Measurements from ENCODE around the gene TTC7B. TPM values are rescaled to one million over a fixed set of nuclear protein-coding genes. Genes with fewer than 3 reads are reported as not detected.

Gene TTC7B
- total and polyA plus RNA-seq, 2 experiments from 2014 or later = 5.2 to 28.2 TPM

- no peak for DNase-seq
- Histone ChIP-seq H2AFZ (no peak overlapping the region), H3K27me3 (replicated peaks; ENCODE audit: insufficient read depth) (no peaks in the 10 kb centered on the region; the same call in 1 of the 2 replicates), H3K9me3 (ENCODE audit: low read depth) (no peaks in the 10 kb centered on the region), H3F3A (ENCODE audit: insufficient read depth) (no peaks in the 10 kb centered on the region), H3K9ac (no peak overlapping the region), H3K27ac (no peak overlapping the region), H3K4me3 (no peak overlapping the region), H3K79me2 (ENCODE audit: insufficient read depth) (no peaks in the 10 kb centered on the region), H3K9me2 (ENCODE audit: insufficient read depth) (no peaks in the 10 kb centered on the region), H3K4me2 (ENCODE audit: unreplicated experiment) (no peak overlapping the region), H3K36me3 (ENCODE audit: low read depth) (no peaks in the 10 kb centered on the region), H4K20me1 (ENCODE audit: insufficient read depth) (no peaks in the 10 kb centered on the region), H3K4me1 (ENCODE audit: insufficient read depth) (no peaks in the 10 kb centered on the region)
- TF ChIP-seq EZH2 (IDR thresholded peaks at IDR 0.05; ENCODE audit: insufficient read depth, poor library complexity, severe bottlenecking) (no peak), EZH2phosphoT487 (IDR thresholded peaks at IDR 0.05; ENCODE audit: insufficient read depth, low read depth) (no peak)
- in situ Hi-C loops (cut with MboI) = no loop called here
Measured at GRCh38 chr14:90498198-90498597, 318.0 kb downstream of the TTC7B start.

- H3K4me3 ChIP-seq = no peak overlapping the region
- TF ChIP-seq EZH2 (IDR thresholded peaks at IDR 0.05; ENCODE audit: insufficient read depth, poor library complexity, severe bottlenecking) = no peak
- TF ChIP-seq EZH2phosphoT487 (IDR thresholded peaks at IDR 0.05; ENCODE audit: insufficient read depth, low read depth) = no peak
Measured at GRCh38 chr14:90496379-90496778, 319.9 kb downstream of the TTC7B start.

GRCh38 chr14:90495357-90496276 lies 320.6 kb downstream of the TTC7B start:
- H3K27me3 ChIP-seq (replicated peaks; ENCODE audit: insufficient read depth) = no peaks in the 10 kb centered on the region; the same call in 1 of the 2 replicates
- no peak overlapping the region for H3K27ac ChIP-seq
- no peak overlapping the region for H3K9ac ChIP-seq
- no peaks in the 10 kb centered on the region for H3F3A ChIP-seq (ENCODE audit: insufficient read depth)
- no peak for TF ChIP-seq EZH2phosphoT487 (IDR thresholded peaks at IDR 0.05; ENCODE audit: insufficient read depth, low read depth)
- TF ChIP-seq EZH2 (IDR thresholded peaks at IDR 0.05; ENCODE audit: insufficient read depth, poor library complexity, severe bottlenecking) = no peak
- in situ Hi-C loops (cut with MboI) = no loop called here
- H3K9me3 ChIP-seq (ENCODE audit: low read depth) = no peaks in the 10 kb centered on the region
- H2AFZ ChIP-seq = no peak overlapping the region
- WGBS, 2 experiments (ENCODE audit: low coverage in 1 of 2, low lambda C conversion rate in 2 of 2, missing lambda C conversion rate in 2 of 2) = 50 to 52% methylated on average over 12 of the region's 12 CpGs
- no peak overlapping the region for H3K4me3 ChIP-seq
- no peaks in the 10 kb centered on the region for H3K9me2 ChIP-seq (ENCODE audit: insufficient read depth)
- peak; percentile 75 for DNase-seq
- no peak overlapping the region for H3K4me2 ChIP-seq (ENCODE audit: unreplicated experiment)
- no peaks in the 10 kb centered on the region for H3K36me3 ChIP-seq (ENCODE audit: low read depth)
- H3K79me2 ChIP-seq (ENCODE audit: insufficient read depth) = no peaks in the 10 kb centered on the region
- no peaks in the 10 kb centered on the region for H4K20me1 ChIP-seq (ENCODE audit: insufficient read depth)
- peaks cover 13% of the 10 kb centered on the region for H3K4me1 ChIP-seq (ENCODE audit: insufficient read depth)

More at GRCh38 chr14:90496379-90496778, 319.9 kb downstream of the TTC7B start:
- no peak overlapping the region for H3K27ac ChIP-seq
- H2AFZ ChIP-seq = no peak overlapping the region
- no peaks in the 10 kb centered on the region for H3K36me3 ChIP-seq (ENCODE audit: low read depth)
- H3K9me3 ChIP-seq (ENCODE audit: low read depth) = no peaks in the 10 kb centered on the region
- H3K27me3 ChIP-seq (replicated peaks; ENCODE audit: insufficient read depth) = no peaks in the 10 kb centered on the region; the same call in 1 of the 2 replicates
- 31 to 40% methylated on average over 2 of the region's 2 CpGs for WGBS, 2 experiments (ENCODE audit: low coverage in 1 of 2, low lambda C conversion rate in 2 of 2, missing lambda C conversion rate in 2 of 2)
- in situ Hi-C loops (cut with MboI) = no loop called here
- no peak overlapping the region for H3K9ac ChIP-seq
- H3K4me2 ChIP-seq (ENCODE audit: unreplicated experiment) = no peak overlapping the region
- no peaks in the 10 kb centered on the region for H4K20me1 ChIP-seq (ENCODE audit: insufficient read depth)
- DNase-seq = no peak
- H3K4me1 ChIP-seq (ENCODE audit: insufficient read depth) = peaks cover 8% of the 10 kb centered on the region
- H3K9me2 ChIP-seq (ENCODE audit: insufficient read depth) = no peaks in the 10 kb centered on the region
- H3F3A ChIP-seq (ENCODE audit: insufficient read depth) = no peaks in the 10 kb centered on the region
- no peaks in the 10 kb centered on the region for H3K79me2 ChIP-seq (ENCODE audit: insufficient read depth)

GRCh38 chr14:90491911-90492531 lies 324.2 kb downstream of the TTC7B start:
- peak overlapping the region; percentile 2 for H3K4me2 ChIP-seq (ENCODE audit: unreplicated experiment)
- no peaks in the 10 kb centered on the region for H3K9me2 ChIP-seq (ENCODE audit: insufficient read depth)
- no peak overlapping the region for H3K27ac ChIP-seq
- H3K9me3 ChIP-seq (ENCODE audit: low read depth) = no peaks in the 10 kb centered on the region
- peaks cover 13% of the 10 kb centered on the region for H3K4me1 ChIP-seq (ENCODE audit: insufficient read depth)
- H3K27me3 ChIP-seq (replicated peaks; ENCODE audit: insufficient read depth) = no peaks in the 10 kb centered on the region
- 32% methylated on average over 11 of the region's 11 CpGs for WGBS, 2 experiments (ENCODE audit: low coverage in 1 of 2, low lambda C conversion rate in 2 of 2, missing lambda C conversion rate in 2 of 2)
- DNase-seq = peak; percentile 40
- H4K20me1 ChIP-seq (ENCODE audit: insufficient read depth) = no peaks in the 10 kb centered on the region
- H2AFZ ChIP-seq = no peak overlapping the region
- in situ Hi-C loops (cut with MboI) = no loop called here
- H3K4me3 ChIP-seq = no peak overlapping the region
- H3K36me3 ChIP-seq (ENCODE audit: low read depth) = no peaks in the 10 kb centered on the region
- H3F3A ChIP-seq (ENCODE audit: insufficient read depth) = no peaks in the 10 kb centered on the region
- TF ChIP-seq EZH2 (IDR thresholded peaks at IDR 0.05; ENCODE audit: insufficient read depth, poor library complexity, severe bottlenecking) (no peak), EZH2phosphoT487 (IDR thresholded peaks at IDR 0.05; ENCODE audit: insufficient read depth, low read depth) (no peak)
- no peak overlapping the region for H3K9ac ChIP-seq
- H3K79me2 ChIP-seq (ENCODE audit: insufficient read depth) = no peaks in the 10 kb centered on the region
